HTR-8/SVneo (cell line): ENCODE measurements around the gene SLC38A3.

ENCODE experiments used
- DNase-seq: peaks from one replicate; pipeline ENCODE4 v3.0.0; 2011; ENCODE audit warnings: low spot score, mixed read lengths; ENCODE audit not compliant: insufficient read length
- FAIRE-seq: peaks from 2 replicates; lab custom pipeline; 2011; peaks lifted over from hg19 to GRCh38; lab: Jason Lieb, UNC

Gene SLC38A3

GRCh38 chr3:50204804-50205412 lies at the start of gene SLC38A3:
Gene SLC38A3 (plus strand): TSS chr3:50205271. CDS start chr3:50214200, 8,929 bp downstream.
- DNase-seq (peak; percentile 79), FAIRE-seq (no peak)

GRCh38 chr3:50155491-50155878 lies 49.6 kb upstream of the SLC38A3 start:
- no peak for FAIRE-seq

GRCh38 chr3:50155891-50156290 lies 49.2 kb upstream of the SLC38A3 start:
- DNase-seq: no peak
- peak; percentile 40 for FAIRE-seq

More at GRCh38 chr3:50155491-50155878, 49.6 kb upstream of the SLC38A3 start:
- DNase-seq: no peak

- DNase-seq: no peak
- no peak for FAIRE-seq
Measured at GRCh38 chr3:50156549-50157493, 48.2 kb upstream of the SLC38A3 start.

GRCh38 chr3:50157827-50158529 lies 47.1 kb upstream of the SLC38A3 start:
- DNase-seq (no peak), FAIRE-seq (no peak)

GRCh38 chr3:50158530-50159146 lies 46.4 kb upstream of the SLC38A3 start:
- DNase-seq: no peak
- no peak for FAIRE-seq

- FAIRE-seq (no peak), DNase-seq (no peak)
Measured at GRCh38 chr3:50160561-50160983, 44.5 kb upstream of the SLC38A3 start.

- DNase-seq (no peak), FAIRE-seq (no peak)
Measured at GRCh38 chr3:50161320-50161719, 43.8 kb upstream of the SLC38A3 start.

- DNase-seq (no peak), FAIRE-seq (no peak)
Measured at GRCh38 chr3:50162034-50162883, 42.8 kb upstream of the SLC38A3 start.

GRCh38 chr3:50163572-50164455 lies 41.3 kb upstream of the SLC38A3 start:
- peak; percentile 93 for DNase-seq
- FAIRE-seq: peak; percentile 89

GRCh38 chr3:50164481-50164880 lies 40.6 kb upstream of the SLC38A3 start:
- FAIRE-seq: peak; percentile 82
- DNase-seq: no peak

GRCh38 chr3:50164984-50165909 lies 39.8 kb upstream of the SLC38A3 start:
- DNase-seq (no peak), FAIRE-seq (peak; percentile 31)

- FAIRE-seq: no peak
- DNase-seq: no peak
Measured at GRCh38 chr3:50165910-50166538, 39.0 kb upstream of the SLC38A3 start.

GRCh38 chr3:50166620-50167019 lies 38.5 kb upstream of the SLC38A3 start:
- DNase-seq (no peak), FAIRE-seq (peak; percentile 92)

GRCh38 chr3:50167069-50167840 lies 37.8 kb upstream of the SLC38A3 start:
- peak; percentile 65 for FAIRE-seq
- DNase-seq: no peak

- DNase-seq (no peak), FAIRE-seq (peak; percentile 23)
Measured at GRCh38 chr3:50167841-50168209, 37.2 kb upstream of the SLC38A3 start.
